Calu3 (cell line): ENCODE data around the gene RNF217. TPM values are rescaled to one million over a fixed set of nuclear protein-coding genes. Genes with fewer than 3 reads are reported as not detected.

Source experiments
- BruUV-seq: library from RNA; stranded (reverse); fragments of 400-500 nt; replicated peaks from 2 replicates; lab custom pipeline; 2021; lab: Mats Ljungman, UMichigan
- CTCF ChIA-PET: fragments of 300-600 bp; sonication (Branson Sonifier 250); formaldehyde crosslinking; loops from one replicate; lab custom pipeline; 2022; ENCODE audit warnings: antibody characterized with exemption; lab: Charles Lee
- DNase-seq: peaks from one replicate; pipeline ENCODE4 v3.0.0; 2022
- H3K27ac Mint-ChIP-seq: one replicate; pipeline ENCODE4 v1.8.0; 2022; ENCODE audit warnings: mixed read lengths; ENCODE audit not compliant: unreplicated experiment
- H3K27me3 Mint-ChIP-seq: one replicate; pipeline ENCODE4 v1.8.0; 2022; ENCODE audit warnings: mixed read lengths; ENCODE audit not compliant: unreplicated experiment
- H3K36me3 Mint-ChIP-seq: one replicate; pipeline ENCODE4 v1.8.0; 2022; ENCODE audit warnings: mild to moderate bottlenecking, moderate library complexity, mixed read lengths; ENCODE audit not compliant: insufficient read depth, unreplicated experiment
- H3K4me1 Mint-ChIP-seq: one replicate; pipeline ENCODE4 v1.8.0; 2022; ENCODE audit warnings: mild to moderate bottlenecking, low read depth, mixed read lengths; ENCODE audit not compliant: unreplicated experiment
- H3K4me3 Mint-ChIP-seq: one replicate; pipeline ENCODE4 v1.8.0; 2022; ENCODE audit warnings: mild to moderate bottlenecking, low read depth, moderate library complexity, mixed read lengths; ENCODE audit not compliant: unreplicated experiment
- H3K9me3 Mint-ChIP-seq: one replicate; pipeline ENCODE4 v1.8.0; 2022; ENCODE audit warnings: low read depth, mixed read lengths; ENCODE audit not compliant: unreplicated experiment
- intact Hi-C: fragments of 100-400 bp; cut with micrococcal nuclease; formaldehyde crosslinking; loops from one replicate; pipeline ENCODE4 v1.10.0; 2022; ENCODE audit not compliant: unreplicated experiment
- total RNA-seq: library from RNA; stranded (reverse); gene quantifications from 2 replicates; pipeline ENCODE4 v1.2.3, GENCODE V29; 2022
- TF ChIP-seq, protein P1 (sequence below): fragments of 200-600 bp; IDR thresholded peaks from one replicate; pipeline ENCODE4 v1.8.0; 2022; ENCODE audit warnings: antibody characterized with exemption; ENCODE audit not compliant: unreplicated experiment

Gene RNF217
- total RNA-seq, 1 experiment from 2014 or later: 15.4 TPM

- Mint-ChIP-seq H3K9me3 (no peaks in the 10 kb centered on the region), H3K27ac (no peak overlapping the region), H3K4me3 (no peak overlapping the region), H3K4me1 (no peaks in the 10 kb centered on the region), H3K36me3 (no peaks in the 10 kb centered on the region), H3K27me3 (no peaks in the 10 kb centered on the region)
- intact Hi-C loops: no loop called here
- no peak for DNase-seq
- no TSS peak for BruUV-seq
- TF ChIP-seq, protein P1, sequence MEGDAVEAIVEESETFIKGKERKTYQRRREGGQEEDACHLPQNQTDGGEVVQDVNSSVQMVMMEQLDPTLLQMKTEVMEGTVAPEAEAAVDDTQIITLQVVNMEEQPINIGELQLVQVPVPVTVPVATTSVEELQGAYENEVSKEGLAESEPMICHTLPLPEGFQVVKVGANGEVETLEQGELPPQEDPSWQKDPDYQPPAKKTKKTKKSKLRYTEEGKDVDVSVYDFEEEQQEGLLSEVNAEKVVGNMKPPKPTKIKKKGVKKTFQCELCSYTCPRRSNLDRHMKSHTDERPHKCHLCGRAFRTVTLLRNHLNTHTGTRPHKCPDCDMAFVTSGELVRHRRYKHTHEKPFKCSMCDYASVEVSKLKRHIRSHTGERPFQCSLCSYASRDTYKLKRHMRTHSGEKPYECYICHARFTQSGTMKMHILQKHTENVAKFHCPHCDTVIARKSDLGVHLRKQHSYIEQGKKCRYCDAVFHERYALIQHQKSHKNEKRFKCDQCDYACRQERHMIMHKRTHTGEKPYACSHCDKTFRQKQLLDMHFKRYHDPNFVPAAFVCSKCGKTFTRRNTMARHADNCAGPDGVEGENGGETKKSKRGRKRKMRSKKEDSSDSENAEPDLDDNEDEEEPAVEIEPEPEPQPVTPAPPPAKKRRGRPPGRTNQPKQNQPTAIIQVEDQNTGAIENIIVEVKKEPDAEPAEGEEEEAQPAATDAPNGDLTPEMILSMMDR: no peak
- CTCF ChIA-PET: no interaction called here
These were observed 175.8 kb downstream of the RNF217 start for GRCh38 chr6:125138083-125138482.

- TF ChIP-seq, protein P1: no peak
- no peak overlapping the region for H3K27ac Mint-ChIP-seq
- no peaks in the 10 kb centered on the region for H3K4me1 Mint-ChIP-seq
- intact Hi-C loops: no loop called here
- H3K4me3 Mint-ChIP-seq: no peak overlapping the region
- no peaks in the 10 kb centered on the region for H3K9me3 Mint-ChIP-seq
- H3K27me3 Mint-ChIP-seq: no peaks in the 10 kb centered on the region
- CTCF ChIA-PET: no interaction called here
- no peaks in the 10 kb centered on the region for H3K36me3 Mint-ChIP-seq
- DNase-seq: no peak
- no TSS peak for BruUV-seq
These were observed 178.6 kb downstream of the RNF217 start for GRCh38 chr6:125140808-125141207.

Other genes starting within 250 kb of the RNF217 start
- 37.5 and 50.6 TPM in 2 replicates for gene TPD52L1, start 191.3 kb downstream of the RNF217 start, total RNA-seq